HG03457 (cell line): ENCODE measurements around the gene KCTD15.

Source experiments
- ATAC-seq: cut with Tn5 transposase; IDR thresholded peaks from one replicate; pipeline ENCODE4 v1.9.1; 2021; ENCODE audit warnings: moderate number of reproducible peaks; ENCODE audit not compliant: unreplicated experiment

KCTD15 gene

DNA sequence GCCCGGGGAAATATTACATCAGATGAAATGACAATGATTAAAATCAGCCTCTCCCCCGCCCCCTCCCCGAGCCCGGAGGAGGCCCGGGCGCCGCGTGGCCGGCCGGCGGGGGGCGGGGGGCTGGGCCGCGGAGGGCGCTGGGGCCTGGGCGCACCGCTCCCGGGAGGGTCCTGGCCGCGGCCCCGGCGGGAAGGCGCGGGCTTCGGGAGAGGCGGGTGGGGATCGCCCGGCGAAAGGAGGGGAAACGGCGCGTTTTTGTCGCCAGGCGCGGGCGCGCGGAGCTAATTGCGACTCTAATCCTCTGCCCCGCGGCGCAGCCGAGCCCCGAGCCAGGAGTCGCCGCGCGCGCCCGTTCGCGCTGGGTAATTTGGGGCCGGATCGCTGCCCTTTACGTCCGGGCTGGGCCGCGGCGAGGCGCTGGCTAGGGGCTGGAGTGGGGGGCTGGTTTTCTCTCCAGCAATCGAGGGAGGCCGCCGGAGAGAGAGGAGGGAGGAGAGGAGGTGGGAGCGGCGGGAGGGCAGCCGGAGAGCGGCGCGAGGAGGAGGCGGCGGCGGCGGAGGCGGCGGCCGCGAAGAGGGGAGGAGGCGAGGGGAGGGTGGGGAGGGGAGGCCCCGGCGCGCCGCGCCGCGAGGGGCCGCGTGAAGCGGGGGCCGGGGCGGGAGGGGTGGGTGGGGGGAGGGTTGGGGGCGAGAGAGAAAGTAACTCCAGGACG lies at the start of gene KCTD15:
Gene KCTD15 (plus strand): TSS at position 707 of the 712 bp plus-strand sequence. CDS start 3,585 bp downstream, outside the sequence.
- no peak for ATAC-seq

DNA sequence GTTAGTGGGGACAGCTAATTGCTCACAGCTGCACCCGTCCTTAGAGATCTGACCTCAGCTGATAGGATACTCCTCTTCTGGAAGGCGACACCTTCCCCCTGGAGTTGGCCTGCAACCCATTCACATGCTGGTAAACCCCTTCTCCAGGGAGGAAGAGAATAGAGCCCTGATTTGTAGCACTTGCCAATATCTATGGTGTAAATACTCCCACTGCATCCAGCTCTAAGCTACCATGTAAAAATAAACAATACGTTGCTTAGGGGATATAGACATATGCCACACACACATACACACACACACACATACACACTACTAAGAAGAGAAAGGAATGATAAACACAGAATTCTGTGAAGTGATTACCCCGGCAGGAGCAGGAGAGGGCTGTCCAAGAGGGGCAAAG lies 49.4 kb upstream of the KCTD15 start:
- ATAC-seq = no peak

GRCh38 chr19:33748231-33748630 lies 48.4 kb upstream of the KCTD15 start:
- ATAC-seq = no peak

DNA sequence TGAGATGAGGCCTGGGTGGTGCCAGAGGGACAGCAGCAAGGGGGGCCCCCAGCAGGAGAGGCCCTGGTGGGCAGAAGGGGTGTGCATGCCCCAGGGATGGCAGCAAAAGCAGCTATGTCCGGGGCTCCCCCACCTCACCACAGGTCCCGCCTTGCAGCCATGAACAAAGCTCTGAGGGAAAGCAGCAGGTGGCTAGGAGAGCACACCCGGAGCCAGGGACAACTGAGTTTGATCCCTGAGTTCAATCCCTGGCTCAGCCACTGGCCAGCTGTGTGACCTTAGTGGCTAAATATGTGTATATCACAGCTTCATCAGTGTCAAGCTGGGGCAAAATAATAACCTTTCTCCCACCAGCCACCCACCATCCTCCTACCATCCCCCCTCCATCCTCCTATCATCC lies 47.7 kb upstream of the KCTD15 start:
- ATAC-seq = no peak

DNA sequence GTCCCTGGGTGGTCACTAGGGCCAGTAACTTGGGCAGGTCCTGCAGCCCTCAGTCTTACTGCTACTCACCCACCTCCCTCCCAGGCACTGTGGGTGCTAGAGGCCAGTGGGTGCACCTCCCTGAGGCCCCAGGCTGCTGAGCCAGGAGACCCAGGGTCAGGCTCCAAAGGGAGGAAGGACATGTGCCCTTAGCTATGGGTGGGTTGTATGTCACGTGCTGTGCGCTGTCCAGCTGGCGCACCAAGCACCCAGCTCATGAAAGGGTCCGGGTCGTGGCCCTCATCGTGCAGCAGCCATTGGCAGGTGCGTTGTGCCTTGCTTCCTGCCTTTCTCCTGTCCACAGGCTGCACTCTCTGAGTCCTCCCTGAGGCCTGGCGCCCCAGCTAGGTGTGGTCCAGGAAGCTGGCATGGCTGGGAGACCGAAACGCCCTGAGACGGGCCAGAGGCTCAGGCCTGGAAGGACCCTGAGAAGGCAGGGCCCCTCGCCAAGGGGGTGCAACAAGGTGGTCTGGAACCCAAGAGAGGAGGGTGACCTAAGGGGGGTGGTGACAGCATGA lies 47.0 kb upstream of the KCTD15 start:
- no peak for ATAC-seq

- ATAC-seq = no peak
Observed at GRCh38 chr19:33750587-33751435, 45.9 kb upstream of the KCTD15 start.

DNA sequence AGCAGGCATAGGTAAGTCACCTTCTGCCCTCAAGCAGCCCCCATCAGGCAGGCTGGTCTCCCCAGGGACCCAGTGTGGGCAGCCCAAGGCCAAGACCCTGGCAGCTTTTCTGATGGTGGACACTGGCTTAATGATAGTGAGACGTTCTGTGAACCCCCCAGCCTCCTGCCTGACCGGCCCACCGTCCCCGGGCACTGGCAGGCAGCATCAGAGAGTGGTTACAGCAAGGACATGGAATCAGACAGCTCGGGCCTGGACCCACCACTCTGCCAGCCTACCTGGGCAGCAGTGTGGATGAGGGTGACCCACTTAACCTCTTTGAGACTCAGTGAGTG lies 45.3 kb upstream of the KCTD15 start:
- no peak for ATAC-seq

DNA sequence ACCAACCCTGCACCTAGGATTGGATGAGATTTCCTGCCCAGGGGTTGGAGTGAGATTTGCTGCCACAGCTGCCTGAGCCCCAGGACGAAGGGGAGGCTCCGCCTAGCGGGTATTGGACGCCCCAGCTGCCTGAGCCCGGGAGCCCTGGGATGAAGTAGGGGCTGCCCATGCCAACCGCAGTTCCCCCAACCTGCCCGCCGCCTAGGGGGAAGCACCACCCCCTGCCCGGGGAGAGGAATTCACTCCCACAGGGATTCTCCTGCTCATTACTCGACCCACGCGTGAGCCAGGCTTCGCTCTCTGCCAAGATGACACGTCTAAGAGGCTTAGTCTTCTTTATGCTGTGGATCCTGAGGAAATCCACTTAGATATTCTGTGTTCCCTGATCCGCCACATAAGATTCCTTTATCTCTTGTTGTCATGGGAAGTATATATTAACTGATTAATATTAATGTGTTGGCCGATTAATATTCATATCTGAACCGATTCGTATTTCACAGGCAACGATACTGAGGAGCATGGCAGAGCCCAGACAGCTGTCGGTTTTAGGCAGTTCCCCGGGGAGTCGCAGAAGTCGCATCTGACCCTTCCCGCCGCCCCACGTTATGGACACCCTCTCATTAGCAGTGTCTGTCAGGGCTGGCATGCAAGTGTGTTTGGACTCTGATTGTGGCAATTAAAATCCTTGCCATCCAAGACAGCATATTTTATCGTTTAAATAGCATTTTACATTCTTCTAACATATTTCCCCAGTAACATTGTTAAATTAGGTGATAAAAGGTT lies 44.5 kb upstream of the KCTD15 start:
- ATAC-seq = no peak

DNA sequence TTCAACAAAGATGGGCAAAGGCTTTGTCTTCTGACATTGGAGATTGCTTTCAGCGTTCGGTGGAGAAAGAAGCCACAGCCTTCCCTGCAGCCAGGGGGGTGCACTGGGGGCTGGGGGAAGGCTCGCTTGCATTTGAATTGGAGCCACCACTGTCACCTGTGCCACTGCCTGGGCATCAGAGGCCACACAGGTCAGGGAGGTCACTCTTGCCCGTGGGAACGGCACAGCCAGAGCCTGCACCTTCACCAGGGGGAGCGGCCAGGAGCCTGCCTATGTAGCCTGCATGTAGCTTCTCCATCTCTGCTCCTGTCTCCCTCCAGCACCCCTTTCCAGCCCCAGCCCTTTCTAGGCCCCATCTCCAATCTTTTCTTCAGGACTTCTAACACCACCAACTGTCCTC lies 43.7 kb upstream of the KCTD15 start:
- no peak for ATAC-seq

- ATAC-seq = no peak
Observed at GRCh38 chr19:33754361-33754760, 42.3 kb upstream of the KCTD15 start.

DNA sequence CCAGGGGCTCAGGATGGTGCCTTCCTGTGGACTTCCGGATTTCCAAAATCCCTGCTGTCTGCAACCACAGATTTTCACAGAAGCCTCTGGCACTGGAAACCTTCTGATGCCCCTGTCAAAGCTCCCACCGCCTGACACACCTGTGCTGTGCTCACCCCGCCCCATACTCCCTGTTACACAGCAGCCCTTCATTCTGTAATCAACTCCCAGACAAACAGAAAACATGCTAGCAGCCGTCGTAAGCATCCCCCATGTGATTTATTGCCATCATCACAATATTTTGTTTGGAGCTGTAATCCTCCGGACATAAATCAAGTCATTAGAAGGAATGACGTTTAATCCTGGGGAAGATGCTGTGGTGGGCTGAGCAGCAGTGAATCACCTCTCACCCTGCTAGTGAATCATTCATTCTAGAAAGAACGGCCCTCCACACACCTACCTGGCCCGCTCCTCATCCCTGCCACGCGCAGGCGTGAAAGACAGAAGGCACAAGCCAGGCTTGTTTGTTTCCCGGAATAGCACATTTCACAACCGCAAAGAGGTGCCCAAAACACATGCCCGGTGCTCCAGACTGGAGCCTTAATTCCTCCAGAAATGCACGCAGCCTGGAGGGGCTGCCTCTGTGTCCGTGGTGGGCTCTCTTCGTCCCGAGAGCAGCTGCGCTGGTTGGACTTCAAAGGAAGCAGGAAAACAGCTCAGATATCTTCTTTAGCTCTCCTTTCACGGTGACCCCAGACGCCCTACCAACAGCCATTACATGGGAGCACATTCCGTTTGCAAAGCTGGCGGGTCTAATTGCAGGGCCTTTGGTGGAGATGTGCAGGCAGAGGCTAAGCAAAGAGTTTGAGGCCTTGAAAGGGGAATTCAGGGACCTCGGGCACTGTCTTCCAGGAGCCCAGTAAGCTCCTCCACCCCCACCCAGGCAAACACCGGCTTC lies 41.3 kb upstream of the KCTD15 start:
- ATAC-seq = no peak

DNA sequence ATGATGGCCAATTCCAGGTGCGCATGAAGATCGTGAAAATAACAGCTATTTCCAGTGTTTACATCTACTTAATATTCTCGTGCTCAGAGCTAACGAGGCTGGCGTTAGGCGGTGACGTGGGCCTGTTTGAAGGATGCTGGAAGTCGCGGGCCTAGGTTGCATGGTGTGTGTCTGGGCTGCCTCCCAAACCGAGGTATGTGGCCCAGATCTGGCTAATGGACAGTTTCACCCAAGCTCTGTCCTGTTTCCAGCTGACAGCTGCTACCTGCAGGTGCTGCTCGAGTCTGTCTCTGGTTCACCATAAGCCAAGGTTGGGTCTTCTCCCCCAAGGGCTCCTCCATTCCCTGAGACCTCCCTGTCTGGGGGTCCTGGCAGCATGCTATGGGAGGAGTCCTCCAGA lies 40.5 kb upstream of the KCTD15 start:
- no peak for ATAC-seq

DNA sequence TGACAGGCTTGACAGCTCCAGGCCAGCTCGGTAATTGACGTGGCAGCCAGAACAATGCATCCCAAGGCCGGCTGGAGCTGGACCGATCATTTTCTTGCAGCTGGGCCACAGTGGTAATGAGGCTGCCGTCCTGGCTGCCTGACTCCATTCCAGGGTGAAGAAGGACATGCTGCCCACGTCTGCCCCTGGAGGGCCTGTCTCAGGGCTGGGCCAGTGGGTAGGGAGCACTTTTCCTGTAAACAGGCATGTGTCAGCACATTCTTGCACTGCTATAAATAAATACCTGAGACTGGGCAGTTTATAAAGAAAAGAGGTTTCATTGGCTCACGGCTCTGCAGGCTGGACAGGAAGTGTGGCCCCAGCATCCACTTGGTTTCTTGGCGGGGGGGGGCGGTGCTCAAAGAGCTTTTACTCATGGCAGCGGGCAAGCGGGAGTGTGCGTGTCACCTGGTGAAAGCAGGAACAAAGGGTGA lies 38.1 kb upstream of the KCTD15 start:
- no peak for ATAC-seq

DNA sequence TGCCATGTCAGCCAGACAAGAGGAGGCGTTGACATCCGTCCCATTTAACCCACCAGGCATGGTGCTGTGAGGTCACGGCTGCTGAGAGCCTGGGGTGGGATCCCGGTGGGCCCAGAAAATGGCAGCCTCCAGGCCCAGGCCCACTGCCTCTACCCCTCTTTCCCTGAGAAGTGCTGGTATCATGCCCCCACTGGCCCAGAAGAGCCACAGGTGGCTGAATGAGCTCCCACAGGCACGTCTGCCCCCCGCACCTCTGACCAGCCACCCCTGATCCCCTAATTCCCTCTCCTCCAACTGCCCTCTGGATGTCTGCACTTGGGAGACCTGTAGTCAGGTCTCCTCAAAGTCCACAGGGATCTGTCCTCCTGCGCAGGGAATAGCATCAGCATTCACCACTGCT lies 37.3 kb upstream of the KCTD15 start:
- ATAC-seq = no peak

DNA sequence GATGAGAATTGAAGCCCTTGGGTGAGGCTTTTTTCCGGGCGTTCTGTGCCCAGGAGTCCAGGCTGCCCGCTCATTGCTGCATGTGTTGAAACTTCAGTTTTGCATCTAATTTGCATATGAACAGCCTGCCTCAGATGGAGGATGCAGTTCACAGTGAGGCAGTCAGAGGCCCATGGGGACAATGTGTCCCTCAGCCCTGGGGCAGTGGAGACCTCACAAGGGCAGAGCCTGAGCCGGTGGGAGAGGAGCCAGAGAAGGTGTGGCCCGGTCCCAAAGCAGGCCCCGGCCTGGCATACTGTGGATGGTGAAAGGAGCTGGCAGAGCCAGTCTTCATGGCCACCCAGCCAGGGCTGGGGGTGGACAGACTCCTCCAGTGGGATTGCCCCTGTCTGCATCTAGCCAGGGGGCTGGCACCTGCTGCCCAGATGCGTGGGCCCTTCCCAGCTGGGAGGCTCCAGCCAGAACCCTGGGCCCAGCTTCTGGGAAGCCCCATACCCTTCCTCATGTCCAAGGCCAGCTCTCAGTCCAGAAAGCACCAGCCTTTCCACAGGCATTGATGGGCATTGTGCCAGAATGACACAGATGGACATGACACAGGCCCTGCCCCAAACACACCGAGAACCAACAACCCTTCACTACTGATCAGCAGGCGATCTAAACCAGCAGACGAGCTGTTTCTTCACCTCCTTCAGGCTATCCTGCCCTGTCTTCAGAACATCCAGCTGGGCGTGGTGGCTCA lies 32.9 kb upstream of the KCTD15 start:
- ATAC-seq = no peak

- ATAC-seq = no peak
Observed at GRCh38 chr19:33766623-33767022, 30.0 kb upstream of the KCTD15 start.

DNA sequence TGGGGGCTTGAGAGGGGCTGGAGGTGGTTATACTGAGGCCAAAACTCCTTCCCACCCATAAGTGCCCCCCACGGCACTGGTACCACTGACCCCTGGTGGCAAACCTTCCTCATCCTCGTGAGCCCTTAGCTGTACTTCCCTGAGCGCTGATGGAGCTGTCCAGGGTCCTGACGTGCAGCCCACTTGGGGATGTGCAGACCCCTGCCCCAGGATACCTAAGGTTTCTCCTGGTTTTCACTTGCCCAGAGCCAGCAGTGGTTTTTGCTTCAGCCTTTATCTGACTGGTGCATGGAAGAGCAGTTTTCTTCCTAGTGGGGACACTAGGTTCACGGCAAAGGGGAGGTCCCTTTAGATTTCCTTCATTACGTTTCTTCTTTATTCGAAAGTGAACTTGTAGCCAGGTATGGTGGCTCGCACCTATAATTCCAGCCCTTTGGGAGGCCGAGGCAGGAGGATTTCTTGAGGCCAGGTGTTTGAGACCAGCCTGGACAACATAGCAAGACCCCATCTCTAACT lies 28.7 kb upstream of the KCTD15 start:
- no peak for ATAC-seq

- ATAC-seq = no peak
Observed at GRCh38 chr19:33769208-33769607, 27.5 kb upstream of the KCTD15 start.

- no peak for ATAC-seq
Observed at GRCh38 chr19:33770107-33770506, 26.6 kb upstream of the KCTD15 start.
